GM20431 (cell line): Measurements from ENCODE around the gene MAST3.
"Not testable (repeated sequence)": the region's sequence is repeated elsewhere in the genome, so short reads cannot be mapped to it uniquely, and the experiment has no call there.

ENCODE experiments used
- in situ Hi-C: fragments of 300-500 bp; cut with MseI, MboI; formaldehyde crosslinking; loops from one replicate; pipeline ENCODE4 v1.15.0; 2020; ENCODE audit warnings: low sequenced_read_pairs; ENCODE audit not compliant: unreplicated experiment

The MAST3 gene

DNA sequence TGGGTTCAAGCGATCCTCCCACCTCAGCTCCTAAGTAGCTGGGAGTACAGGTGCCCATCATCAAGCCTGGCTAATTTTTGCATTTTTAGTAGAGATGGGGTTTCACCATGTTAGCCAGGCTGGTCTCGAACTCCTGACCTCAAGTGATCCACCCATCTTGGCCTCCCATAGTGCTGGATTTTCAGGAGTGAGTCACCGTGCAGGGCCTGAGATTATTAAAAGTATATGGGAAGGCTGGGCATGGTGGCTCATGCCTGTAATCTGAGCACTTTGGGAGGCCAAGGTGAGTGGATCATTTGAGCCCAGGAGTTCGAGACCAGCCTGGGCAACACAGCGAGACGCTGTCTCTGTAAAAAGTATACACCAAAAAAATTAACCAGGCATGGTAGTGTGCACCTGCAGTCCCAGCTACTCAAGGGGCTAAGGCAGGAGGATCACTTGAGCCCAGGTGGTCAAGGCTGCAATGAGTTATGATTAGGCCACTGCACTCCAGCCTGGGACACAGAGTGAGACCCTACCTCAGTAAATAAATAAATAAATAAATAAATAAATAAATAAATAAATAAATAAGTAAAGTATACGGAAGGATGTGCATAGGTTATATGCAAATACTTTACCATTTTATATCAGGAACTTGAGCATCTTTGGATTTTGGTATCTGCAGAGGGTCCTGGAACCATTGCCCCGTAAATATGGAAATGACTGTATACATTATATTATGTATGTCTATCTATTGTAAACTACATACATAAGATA is 11.7 kb upstream of the MAST3 start:
- in situ Hi-C loops: no loop called here

DNA sequence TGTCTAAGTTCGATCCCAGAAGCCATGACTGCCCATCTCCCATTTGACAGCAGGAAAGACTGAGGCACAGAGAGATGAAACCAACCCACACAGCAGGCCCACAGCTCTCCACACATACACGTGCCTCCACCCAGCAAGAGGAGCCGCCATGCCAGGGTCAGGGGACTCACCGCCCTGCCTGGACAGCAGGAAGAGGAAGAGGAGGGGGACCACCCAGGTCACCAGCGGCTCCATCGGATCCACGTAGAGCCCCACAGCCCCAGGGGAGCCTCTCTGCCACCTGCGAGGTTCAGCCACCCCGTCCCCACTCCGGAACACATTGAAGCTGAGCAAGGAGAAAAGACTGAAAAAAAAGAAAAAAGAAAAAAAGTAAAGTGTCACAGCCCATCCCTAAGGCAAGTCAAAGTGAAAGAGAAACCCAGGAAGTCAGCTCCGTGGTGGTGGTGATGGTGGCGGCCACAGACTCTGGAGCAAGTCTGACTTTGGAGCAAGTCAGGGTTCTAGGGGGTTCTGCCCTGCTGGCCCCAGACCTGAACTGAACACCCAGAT is 10.9 kb upstream of the MAST3 start, which contains the start of gene IL12RB1:
IL12RB1 (minus strand) TSS at position 345 of the 549 bp plus-strand sequence; CDS start at position 234, 111 bp downstream.
- in situ Hi-C loops: no loop called here

DNA sequence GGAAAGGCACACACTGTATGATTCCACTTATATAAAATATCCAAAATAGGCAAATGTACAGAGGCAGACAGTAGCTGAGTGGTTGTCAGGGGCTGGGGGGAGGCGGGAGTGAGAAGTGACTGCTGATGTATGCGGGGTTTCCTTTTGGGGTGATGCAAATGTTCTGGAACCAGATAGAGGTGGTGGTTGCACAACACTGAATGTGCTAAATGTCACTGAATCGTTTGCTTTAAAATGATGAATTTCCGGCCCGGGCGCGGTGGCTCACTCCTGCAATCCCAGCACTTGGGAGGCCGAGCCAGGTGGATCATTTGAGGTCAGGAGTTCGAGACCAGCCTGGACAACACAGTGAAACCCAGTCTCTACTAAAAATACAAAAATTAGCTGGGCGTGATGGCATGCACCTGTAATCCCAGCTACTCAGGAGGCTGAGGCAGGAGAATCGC is 8.5 kb upstream of the MAST3 start:
- in situ Hi-C loops: not testable (repeated sequence)

DNA sequence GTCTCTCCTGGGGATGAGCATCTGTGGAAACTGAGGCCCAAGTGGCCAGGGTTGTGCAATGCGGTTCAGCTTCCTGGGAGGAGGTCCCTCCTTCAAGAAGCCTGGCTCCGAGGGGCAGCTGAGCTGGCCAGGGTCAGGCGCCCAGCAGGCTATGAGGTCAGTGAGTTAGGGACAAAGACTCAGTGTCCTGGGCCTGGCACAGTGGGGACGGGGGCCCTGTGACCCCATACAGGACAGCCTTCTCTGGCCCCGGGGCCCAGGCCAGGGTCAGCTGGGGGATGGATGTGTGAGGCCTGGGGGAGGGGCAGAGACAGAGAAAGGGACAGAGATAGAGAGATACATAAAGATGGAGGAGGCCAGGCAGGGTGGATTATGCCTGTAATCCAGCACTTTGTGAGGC is 7.9 kb upstream of the MAST3 start:
- in situ Hi-C loops: no loop called here

DNA sequence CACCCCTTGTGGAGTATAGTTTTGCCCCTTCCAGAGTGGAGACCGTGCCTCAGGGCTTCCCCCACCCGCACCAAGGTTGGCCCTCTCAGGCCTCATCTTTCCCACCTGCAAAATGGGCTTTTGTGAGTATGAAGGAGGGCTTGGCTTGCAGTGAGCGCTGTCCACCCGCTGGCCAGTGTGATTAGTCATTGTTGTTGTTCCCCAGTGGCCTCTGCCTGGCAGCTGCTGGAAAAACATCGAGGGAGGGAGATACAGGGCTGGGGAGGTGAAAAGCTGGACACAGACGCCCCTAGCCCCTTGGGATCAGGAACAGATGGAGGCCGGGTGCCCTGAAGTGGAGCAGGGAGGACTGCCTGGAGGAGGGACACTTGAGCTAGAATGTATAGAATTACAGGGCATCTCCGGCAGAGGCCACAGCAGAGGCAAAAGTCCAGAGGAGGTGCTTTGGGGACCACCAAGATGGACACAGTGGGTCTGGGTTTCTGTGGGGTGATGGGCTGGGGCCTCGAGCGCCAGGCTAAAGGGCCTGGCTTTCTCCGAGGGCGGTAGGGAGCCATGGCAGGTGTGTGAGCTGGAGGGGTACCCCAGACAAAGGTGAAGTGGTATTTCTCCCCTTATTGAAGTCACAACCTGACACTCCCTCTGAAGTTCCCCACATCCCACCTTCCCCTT is 6.9 kb upstream of the MAST3 start:
- in situ Hi-C loops: no loop called here

DNA sequence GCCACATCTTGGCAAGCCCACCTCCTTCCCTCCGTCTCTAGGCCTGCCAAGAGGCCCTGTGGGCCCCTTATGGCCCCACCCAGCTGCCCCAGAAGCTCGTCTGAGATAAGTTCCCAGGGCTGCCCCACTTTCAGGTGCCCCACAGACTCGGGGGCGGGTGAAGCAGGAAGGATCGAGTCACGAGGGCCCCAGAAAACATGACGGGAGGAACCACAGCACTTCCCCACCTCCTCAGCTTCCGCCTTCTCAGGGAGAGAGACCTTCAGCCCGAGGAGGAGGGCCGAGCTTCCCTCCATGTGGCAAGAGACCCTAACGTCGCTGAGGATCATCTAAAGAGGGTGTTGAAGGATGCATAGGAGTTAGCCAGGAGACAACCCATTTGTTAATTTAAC is 6.4 kb upstream of the MAST3 start:
- in situ Hi-C loops: no loop called here

DNA sequence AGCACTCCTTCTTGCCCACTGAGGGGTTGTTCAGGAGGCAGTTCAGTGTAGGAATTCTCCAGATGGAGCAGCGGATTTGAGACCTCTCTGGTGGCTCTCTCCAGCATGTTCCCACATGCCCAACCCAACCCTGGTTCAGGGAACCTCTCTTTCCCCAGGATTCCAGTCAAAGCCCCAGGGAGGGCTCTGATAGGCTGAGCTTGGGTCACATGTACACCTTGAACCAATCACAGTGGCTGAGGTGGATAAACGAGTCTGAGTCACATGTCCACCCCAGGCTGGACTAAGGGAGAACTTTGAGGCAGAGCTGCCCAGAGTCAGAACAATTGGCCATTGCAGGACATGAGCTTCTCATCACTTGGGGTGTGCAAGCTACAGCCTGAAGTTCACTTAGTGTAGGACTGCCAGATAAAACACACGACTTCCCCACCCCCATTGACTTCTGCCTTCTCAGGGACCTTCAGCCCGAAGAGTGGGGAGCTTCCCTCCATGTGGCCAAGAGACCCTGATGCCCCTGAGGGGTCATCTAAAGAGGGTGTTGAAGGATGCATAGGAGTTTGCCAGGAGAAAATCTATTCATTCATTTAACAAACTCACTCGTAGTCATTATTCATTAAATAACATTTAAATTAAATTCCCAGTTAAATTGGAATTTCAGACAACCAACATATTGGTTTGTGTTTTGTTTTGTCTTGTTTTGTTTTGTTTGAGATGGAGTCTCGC is 4.0 kb upstream of the MAST3 start:
- in situ Hi-C loops: no loop called here

DNA sequence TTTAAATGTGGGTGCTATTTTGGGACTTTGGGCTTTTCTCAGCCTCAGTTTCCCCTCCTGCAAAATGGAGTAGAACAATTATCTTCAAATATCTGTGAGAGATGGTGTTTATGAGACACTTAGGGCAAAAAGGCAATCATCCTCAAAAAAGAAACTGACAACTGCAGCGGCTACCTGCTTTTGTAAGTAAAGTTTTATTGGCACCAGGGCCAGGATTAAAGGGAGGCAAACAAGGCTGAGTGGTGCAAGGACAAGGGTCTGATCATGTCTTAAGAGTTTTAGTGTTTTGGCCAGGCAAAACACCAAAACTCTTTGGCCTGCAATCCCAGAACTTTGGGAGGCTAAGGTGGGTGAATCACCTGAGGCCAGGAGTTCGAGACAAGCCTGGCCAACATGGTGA is 1.3 kb upstream of the MAST3 start:
- in situ Hi-C loops: no loop called here

DNA sequence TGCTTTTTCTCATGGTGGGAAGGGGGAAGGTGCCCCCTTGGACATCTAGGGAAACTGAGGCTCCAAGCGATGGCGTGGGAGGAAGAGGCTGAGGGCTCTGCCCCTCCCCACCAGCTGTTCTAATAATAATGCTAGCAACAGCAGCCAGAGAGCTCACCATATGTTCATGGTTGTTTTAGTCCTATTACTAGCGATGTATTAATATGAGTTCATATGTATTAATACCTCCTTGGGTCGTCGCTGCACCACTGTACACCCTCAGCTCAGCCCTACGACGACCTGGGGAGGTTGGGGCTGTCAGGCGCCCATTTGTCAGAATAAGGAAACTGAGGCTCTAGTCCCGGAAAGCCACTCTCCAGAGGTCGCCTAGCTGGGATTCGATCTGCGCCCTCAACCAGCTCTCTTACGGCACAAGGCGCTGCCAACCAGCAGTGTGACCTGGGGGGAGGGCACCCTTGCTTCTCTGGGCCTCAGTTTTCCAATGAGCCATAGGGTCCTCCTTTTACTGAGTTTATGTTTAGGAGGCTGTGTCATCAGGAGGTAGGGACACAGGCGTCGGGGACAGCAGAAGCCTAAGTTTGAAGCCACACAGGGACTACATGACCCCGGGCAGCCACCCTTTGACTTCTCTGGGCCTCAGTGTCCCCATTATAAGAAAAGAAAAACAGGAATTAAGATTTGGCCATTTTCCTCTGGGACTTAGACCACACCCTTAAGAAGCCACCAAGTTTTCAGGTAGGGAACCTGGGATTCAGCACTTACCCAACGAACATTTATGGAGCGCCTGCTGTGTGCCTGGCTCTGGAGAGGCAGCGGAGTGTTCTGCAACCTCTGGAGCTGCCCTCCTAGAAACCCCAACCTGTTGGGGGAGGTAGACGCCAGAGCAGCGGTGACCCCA is 664 bp downstream of the MAST3 start:
- in situ Hi-C loops: no loop called here

DNA sequence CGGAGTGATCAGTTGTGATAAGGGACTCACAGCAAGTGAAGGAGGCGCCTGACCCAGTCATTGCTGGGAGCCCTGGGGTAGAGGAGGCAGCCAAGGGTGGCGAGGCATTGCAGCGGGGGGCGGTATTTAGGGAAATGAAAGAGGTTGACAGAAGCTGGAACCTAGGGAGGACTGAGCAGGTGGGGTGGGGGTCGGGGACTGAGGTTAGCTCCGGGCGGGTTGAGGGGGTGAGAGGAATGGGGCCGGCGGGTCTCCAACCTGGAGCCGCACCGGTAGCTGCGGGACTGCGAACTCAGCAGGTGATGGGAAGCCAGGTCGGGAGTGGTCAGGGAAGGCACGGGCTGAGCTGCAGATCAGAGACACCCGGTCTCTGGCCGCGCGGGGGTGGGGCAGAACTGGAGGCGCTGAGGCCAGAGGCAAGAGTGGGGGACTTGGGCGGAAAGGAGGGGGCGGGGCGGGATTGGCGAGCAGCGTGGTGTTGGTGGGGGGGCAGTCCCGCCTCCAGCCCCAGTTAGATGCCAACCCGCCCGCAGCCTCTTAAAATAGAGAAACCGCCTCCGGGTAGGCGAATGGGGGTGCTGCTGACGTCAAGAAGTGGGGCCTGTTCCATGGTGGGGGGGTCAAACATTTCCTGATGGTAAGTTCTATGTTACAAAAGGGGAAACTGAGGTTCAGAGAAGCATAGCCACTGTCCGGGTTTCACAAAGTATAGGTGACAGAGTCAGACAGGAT is 1.5 kb downstream of the MAST3 start:
- in situ Hi-C loops: no loop called here

DNA sequence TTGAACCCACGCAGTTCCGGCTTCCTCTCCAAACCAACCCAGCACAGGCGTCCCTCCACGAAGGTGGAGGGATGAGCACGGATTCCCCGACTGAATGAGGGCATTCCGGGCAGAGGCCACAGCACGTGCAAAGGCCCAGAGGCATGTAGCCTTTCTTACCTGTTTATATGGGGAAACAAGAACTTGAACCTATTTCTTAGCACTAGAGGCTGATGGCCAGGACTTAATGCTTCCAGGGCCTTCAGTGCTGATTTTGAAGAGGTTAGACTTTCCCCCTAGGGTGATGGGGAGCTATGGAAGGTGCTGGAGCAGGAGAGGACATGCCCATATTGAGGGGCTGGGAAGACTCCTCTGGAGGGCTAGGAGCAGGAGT is 2.0 kb downstream of the MAST3 start:
- in situ Hi-C loops: no loop called here

DNA sequence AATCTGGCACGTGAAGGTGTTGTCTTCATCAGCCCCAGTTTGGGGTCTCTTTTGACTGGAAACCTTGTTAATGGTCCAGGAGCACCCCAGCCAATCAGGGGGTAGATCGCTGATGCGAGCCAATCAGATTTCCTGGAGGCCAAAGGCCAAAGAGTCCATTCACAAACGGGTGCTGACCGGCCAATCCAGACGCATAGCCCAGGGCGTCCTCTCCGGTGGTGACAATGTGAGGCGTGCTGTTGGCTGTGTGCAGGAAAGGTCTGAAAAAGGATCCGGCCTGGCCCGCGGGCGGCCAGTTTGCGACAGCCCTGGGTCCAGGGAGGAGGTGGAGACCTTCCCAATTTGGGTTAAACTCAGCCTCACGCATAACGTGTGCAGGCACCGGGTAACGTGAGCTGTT is 3.1 kb downstream of the MAST3 start:
- in situ Hi-C loops: no loop called here

DNA sequence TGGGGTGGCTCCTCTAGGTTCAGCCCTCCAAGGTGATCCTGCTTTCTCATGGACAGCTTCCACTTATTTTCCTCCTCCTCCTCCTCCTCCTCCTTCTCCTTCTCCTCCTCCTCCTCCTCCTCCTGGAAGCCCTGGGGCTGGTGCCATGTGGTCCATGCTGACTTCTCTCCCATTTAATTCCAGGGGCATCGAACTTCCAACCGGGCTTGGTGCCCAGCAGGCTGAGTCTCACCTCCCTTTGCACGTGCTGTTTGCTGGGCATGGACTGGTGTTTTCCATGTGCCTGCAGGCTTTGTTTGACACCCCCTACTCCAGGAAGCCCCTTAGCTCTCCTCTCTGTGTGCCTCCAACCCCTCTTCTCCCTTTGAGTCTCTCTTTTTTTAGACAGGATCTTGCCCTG is 3.7 kb downstream of the MAST3 start:
- in situ Hi-C loops: no loop called here

DNA sequence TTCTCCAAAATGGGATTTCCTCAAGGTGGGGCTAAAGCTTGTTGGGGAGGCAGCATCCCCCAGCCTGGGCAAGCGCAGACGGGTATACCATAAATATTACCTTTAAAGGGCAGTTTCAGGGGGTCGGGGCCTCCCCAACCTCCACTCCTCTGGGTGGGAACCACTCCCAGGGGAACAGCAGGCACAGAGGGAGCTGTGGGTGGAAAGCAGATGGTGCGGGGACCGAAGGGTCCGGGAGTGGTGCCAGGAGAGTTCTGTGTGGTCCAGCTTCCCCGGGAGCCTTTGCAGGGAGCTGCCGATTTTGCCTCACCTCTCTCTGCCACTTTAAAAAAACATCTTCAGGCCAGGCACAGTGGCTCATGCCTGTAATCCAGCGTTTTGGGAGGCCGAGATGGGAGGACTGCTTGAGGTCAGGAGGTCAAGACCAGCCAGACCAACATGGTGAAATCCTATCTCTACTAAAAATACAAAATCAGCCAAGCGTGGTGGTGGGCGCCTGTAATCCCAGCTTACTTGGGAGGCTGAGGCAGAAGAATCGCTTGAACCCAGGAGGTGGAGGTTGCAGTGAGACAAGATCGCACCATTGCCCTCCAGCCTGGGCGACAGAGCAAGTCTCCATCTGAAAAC is 5.5 kb downstream of the MAST3 start:
- in situ Hi-C loops: no loop called here

DNA sequence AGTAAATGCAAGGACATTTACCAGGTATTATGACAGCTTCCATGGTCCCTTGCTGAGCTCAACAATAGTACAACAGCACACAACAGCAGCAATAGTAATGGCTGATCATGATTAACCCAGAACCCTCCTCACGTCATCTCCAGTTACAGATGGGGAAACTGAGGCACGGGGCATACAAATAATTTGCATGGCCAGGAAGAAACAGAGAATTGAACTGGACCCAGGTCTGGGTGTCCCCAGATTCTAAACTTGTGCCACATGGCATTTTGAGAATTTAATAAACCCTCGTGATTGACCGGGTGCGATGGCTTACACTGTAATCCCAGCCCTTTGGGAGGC is 7.2 kb downstream of the MAST3 start:
- in situ Hi-C loops: no loop called here

DNA sequence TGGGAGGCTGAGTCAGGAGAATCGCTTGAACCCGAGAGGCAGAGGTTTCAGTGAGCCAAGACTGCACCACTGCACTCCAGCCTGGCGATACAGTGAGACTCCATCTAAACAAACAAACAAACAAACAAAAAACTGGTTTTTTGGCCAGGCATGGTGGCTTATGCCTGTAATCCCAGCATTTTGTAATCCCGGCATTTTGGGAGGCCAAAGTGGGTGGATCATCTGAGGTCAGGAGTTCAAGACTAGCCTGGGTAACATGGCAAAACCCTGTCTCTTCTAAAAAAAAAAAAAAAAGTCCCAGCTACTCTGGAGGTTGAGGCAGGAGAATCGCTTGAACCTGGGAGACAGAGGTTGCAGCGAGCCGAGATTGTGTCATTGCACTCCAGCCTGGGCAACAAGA is 7.7 kb downstream of the MAST3 start:
- in situ Hi-C loops: not testable (repeated sequence)

DNA sequence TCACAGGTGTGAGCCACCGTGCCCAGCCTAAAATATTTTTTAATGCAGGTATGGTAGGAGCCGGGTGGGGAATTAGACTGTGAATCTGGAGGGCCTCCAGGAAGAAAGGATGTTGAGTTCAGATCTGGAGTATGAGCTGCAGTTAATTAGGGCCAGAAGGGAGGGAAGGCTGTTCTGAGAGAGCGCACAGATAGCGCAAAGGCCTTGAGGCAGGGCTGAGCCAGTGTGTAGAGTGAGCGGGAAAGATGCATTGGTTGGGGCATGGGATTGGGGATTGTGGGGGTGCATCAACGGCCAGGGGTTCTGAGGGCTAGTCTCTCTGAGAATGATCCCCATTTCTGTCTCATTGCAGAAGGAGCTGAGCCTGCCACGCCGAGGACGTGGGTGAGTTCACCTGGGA is 9.7 kb downstream of the MAST3 start:
- in situ Hi-C loops: no loop called here

DNA sequence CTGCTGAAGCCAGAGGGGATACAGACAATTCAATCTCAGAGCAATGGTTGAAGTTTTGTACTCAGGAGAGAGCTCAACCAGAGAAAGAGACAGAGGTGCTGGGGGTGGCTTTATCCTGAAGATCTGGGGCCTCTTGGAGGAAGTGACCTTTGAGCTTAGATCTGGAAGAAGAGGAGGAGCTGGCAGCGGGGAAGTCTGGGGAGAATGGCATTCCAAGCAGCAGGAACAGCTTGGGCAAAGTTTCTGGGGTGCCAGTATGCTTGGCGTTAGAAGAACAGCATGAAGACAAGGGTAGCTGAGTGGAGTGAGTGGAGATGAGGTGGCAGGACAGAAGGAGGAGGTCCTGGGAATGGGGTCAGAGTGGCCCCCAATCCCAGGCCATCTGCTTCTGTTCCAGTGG is 11.3 kb downstream of the MAST3 start:
- in situ Hi-C loops: no loop called here

DNA sequence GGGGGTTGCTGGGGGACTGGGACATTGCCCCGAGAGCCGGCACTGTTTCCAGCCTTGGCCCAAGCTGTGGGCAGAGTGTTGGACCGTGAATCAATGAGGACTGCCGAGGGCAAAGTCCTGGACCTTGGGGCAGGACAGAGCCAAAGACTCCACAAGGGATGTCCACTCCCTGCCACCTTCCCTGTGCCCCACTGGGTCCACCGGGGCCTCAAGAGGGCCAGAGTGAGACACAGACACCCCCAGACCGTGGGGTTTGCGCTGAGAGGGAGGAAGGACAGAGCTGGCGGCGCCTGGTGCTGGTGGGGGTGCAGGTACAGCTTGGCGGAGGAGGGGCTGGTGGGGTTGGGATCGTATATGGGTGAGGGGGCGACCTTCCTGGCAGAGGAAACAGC is 11.8 kb downstream of the MAST3 start:
- in situ Hi-C loops: no loop called here
